Esophagus muscularis mucosa (tissue), 3 donors: ENCODE results near the gene INPP4B.

Experiments
- POLR2AphosphoS5 ChIP-seq, 2 donors: sonication (generic); formaldehyde crosslinking; IDR thresholded peaks; one replicate each; pipeline ENCODE4 v1.6.1; 2017; ENCODE audit warnings: antibody characterized with exemption in 2 of 2
- TF ChIP-seq, protein P1 (sequence below), 3 experiments: fragments of 200-600 bp in 2 of 3; fragments of 450-650 bp in 1 of 3; sonication (generic) in 2 of 3; IDR thresholded peaks; one replicate each; pipeline ENCODE4 v1.5.1; 2017 to 2019; ENCODE audit warnings: antibody characterized with exemption in 3 of 3, mild to moderate bottlenecking in 2 of 3, moderate library complexity in 1 of 3

DNA sequence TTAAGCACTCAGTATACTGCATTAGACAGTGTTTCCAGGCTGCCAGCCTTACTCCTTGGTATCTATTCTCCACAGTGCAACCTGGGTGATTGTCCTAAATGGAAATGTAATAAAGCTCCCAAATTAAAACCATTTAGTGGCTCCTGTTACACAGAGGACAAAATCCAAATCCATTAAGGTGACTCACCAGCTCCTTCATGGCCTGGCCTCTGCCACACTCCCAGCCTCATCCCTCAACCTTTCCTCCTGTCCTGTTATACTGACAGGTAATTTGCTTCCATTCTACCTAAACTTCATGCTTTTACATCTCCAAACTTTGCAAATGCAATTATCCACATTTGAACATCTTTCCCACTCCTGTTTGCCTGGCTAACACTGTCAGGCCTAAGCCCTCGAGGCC, 140.3 kb downstream of the INPP4B start:
- TF ChIP-seq, protein P1, sequence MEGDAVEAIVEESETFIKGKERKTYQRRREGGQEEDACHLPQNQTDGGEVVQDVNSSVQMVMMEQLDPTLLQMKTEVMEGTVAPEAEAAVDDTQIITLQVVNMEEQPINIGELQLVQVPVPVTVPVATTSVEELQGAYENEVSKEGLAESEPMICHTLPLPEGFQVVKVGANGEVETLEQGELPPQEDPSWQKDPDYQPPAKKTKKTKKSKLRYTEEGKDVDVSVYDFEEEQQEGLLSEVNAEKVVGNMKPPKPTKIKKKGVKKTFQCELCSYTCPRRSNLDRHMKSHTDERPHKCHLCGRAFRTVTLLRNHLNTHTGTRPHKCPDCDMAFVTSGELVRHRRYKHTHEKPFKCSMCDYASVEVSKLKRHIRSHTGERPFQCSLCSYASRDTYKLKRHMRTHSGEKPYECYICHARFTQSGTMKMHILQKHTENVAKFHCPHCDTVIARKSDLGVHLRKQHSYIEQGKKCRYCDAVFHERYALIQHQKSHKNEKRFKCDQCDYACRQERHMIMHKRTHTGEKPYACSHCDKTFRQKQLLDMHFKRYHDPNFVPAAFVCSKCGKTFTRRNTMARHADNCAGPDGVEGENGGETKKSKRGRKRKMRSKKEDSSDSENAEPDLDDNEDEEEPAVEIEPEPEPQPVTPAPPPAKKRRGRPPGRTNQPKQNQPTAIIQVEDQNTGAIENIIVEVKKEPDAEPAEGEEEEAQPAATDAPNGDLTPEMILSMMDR (IDR thresholded peaks at IDR 0.05): no peak
- no peak for TF ChIP-seq POLR2AphosphoS5 (IDR thresholded peaks at IDR 0.05)
